Measurements from ENCODE around the gene DGCR8. TPM values are rescaled to one million over a fixed set of nuclear protein-coding genes. Genes with fewer than 3 reads are reported as not detected.
"Not testable (repeated sequence)": the region's sequence is repeated elsewhere in the genome, so short reads cannot be mapped to it uniquely, and the experiment has no call there.

Gene DGCR8
- total RNA-seq, 1 donor from 2014 or later: 40.9 TPM

DNA sequence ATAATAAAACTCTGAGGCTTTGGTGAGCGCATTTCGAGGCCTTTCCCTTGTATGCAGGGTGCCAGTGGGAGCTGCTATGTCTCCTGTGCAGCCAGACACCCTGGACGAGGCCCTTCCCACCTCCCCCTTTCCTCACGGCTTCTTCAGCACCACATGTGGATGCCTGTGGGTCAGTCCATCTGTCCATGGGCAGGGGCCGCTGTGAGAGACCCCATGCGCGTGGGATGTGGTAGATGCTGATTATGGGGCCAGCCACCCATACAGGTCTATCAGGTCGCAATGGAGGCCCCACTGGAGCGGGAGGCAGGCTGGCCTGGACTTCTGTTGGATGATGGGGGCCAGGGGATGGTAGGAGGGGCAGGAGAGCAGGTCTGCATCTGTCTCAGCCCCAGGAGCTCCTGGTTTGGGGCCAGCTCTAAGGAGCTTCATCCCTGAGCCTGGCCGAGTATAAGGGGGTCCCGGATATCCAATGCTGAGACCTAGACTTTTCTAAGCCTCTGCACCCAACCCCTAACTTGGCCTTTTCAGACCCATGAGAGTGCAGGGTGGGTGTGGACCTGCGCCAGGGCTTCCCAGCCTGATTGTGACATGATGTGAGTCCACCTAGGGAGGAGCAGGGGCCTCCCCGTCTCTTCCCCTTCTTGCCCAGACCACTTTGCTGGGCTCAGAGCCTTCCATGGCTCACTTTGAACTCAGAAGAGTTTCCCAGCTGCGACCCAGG is 14.0 kb upstream of the DGCR8 start:
- no peak for DNase-seq (ENCODE audit: extremely low read depth, low read depth, low spot score)

DNA sequence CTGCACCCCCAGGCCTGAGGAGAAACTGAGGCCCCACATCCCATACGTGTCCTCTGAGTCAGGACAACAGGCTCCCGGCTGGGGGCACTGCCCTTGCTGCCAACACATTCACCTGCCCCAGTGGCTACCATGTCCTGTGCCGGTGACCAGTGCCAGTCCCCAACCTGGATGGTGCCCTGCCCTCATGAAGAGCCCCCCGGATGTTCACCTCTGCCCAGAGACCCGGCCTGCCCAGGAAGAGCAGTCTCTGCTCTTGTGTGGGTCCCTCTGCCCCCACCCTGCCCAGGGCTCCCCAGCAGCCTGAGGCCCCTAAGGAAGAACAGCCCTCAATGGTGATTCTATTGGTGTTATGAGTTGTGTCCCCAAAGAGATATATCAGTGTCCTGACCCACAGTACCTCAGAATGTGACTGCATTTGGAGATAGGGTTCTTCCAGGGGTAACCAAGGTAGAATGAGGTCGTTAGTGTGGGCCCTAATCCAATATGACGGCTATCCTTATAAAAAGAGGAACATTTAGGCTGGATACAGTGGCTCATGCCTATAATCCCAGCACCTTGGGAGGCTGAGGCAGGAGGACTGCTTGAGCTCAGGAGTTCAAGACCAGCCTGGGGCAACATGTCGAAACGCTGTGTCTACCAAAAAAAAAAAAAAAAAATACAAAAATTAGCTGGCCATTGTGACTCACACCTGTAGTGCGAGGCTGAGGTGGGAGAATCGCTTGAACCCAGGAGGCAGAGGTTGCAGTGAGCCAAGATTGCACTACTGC is 13.2 kb upstream of the DGCR8 start:
- DNase-seq (ENCODE audit: extremely low read depth, low read depth, low spot score): no peak

DNA sequence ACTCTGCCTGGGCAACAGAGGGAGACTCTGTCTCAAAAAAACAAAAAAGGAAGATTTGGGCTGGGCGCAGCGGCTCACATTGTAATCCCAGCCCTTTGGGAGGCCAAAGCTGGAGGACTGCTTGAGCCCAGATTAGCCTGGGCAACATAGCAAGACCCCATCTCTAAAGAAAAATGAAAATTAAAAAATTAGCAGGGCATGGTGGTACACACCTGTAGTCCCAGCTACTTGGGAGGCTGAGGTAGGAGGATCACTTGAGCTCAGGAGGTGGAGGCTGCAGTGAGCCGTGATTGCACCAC is 12.7 kb upstream of the DGCR8 start:
- not testable (repeated sequence) for DNase-seq (ENCODE audit: extremely low read depth, low read depth, low spot score)

- DNase-seq (ENCODE audit: extremely low read depth, low read depth, low spot score): no peak
These were observed 11.4 kb upstream of the DGCR8 start for GRCh38 chr22:20068640-20069039.

GRCh38 chr22:20069331-20070042 is 10.6 kb upstream of the DGCR8 start:
- DNase-seq (ENCODE audit: extremely low read depth, low read depth, low spot score): no peak

DNA sequence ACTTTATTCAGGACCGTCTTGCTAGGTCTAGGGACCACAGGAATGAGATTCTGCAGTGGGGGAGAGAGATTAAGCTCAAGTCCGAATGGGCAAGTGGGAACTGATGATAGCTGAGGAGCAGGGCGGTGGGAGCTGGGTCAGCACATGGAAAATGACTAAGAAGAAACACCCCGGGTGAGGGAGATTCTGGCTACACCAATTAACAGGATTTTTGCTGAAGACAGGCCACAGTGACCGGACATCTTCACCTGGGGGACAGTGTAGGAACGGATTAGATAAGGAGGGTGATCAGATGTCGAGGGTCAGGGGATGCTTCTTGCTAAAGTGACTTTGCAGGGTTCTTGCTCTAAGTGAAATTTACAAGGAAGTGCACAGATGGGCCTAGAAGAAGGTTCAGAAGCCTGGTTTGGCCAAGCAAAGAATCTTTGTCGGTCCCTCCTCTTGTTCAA is 8.5 kb upstream of the DGCR8 start:
- DNase-seq (ENCODE audit: extremely low read depth, low read depth, low spot score): no peak

- no peak for DNase-seq (ENCODE audit: extremely low read depth, low read depth, low spot score)
These were observed 3.3 kb upstream of the DGCR8 start for GRCh38 chr22:20076627-20077172.

GRCh38 chr22:20080445-20080775 is 369 bp downstream of the DGCR8 start:
- no peak for DNase-seq (ENCODE audit: extremely low read depth, low read depth, low spot score)

GRCh38 chr22:20080776-20081654 is 974 bp downstream of the DGCR8 start:
- no peak for DNase-seq (ENCODE audit: extremely low read depth, low read depth, low spot score)

DNA sequence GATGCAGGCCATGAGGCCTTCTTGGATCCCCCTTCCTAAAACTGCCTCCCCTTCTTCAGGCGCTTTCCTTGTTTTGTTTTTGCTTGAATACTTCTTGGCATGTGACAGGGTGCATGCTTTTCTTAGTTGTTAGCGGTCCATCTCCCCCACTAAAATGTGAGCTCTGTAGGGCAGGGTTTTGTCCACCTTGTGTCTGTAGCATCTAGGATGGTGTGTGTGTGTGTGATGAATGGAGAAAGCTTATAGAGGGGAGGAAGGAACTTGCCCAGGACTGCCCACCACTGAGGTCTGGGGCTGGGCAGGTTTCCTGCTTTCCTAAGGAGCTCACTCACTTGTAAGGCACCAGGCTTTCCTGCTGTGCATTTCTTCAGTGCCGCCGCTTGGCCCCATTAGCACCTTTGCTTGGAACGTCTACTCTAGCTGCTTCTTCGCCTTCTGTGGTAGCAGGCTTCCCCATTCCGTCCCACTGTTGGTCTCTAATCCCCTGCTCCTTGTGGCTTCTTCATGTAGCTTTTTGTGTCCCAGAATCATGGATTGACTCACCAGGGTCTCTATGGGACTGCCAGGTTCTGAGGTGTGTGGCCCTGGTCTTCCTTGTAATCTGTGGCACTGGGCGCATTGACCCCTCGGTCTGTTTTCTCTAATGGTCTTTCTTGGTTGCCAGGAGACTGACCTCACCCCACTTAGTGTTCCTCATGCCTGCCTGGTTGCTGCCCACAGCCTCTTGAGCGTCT is 3.3 kb downstream of the DGCR8 start:
- no peak for DNase-seq (ENCODE audit: extremely low read depth, low read depth, low spot score)

DNA sequence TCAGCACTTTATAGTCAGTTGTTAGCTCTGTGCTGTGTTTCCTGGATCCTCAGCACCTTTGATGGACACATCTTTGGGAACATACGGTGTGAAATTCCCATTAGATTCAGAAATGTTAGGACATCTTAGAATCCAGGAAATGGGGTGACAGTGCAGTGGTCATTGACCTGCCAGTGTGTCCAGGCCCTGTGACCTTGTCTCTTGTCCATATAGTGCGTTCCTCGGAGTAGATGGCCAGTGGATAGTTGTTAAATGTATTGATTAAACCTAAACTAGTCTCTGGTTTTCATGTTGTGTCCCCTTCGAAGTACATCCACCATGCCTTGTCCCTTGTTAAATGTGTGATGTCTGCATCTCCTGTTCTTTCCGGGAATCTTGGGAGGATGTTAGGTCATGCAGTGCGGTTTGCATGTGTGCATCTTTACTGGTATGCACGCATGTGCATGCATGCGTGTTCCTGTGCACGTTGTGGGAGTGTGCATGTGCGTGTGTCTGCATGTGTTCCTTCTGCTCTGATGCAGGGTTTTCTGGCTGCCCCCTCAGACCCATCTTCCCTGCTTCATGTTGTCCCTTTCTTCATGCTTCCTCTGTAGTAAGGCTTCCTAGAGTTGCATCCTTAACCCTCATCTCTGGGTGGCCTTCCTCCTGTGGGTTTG is 4.0 kb downstream of the DGCR8 start:
- no peak for DNase-seq (ENCODE audit: extremely low read depth, low read depth, low spot score)

GRCh38 chr22:20084547-20085413 is 4.7 kb downstream of the DGCR8 start:
- no peak for DNase-seq (ENCODE audit: extremely low read depth, low read depth, low spot score)

DNA sequence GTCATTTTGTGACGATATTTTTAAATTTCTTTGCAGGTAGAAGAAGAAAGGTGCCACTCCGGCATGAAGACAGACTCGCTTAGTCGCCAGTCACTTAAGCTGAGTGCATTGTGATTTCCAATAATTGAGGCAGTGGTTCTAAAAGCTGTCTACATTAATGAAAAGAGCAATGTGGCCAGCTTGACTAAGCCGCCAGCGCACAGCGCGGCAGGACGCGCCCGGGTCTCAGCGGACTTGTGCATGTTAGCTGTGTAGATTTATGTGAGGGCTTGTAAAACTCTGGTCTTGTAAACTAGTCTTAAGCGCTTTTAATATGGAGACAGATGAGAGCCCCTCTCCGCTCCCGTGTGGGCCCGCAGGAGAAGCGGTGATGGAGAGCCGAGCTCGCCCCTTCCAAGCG is 5.6 kb downstream of the DGCR8 start:
- no peak for DNase-seq (ENCODE audit: extremely low read depth, low read depth, low spot score)

- no peak for DNase-seq (ENCODE audit: extremely low read depth, low read depth, low spot score)
These were observed 6.1 kb downstream of the DGCR8 start for GRCh38 chr22:20086101-20086599.

- no peak for DNase-seq (ENCODE audit: extremely low read depth, low read depth, low spot score)
These were observed 6.7 kb downstream of the DGCR8 start for GRCh38 chr22:20086763-20087162.

DNA sequence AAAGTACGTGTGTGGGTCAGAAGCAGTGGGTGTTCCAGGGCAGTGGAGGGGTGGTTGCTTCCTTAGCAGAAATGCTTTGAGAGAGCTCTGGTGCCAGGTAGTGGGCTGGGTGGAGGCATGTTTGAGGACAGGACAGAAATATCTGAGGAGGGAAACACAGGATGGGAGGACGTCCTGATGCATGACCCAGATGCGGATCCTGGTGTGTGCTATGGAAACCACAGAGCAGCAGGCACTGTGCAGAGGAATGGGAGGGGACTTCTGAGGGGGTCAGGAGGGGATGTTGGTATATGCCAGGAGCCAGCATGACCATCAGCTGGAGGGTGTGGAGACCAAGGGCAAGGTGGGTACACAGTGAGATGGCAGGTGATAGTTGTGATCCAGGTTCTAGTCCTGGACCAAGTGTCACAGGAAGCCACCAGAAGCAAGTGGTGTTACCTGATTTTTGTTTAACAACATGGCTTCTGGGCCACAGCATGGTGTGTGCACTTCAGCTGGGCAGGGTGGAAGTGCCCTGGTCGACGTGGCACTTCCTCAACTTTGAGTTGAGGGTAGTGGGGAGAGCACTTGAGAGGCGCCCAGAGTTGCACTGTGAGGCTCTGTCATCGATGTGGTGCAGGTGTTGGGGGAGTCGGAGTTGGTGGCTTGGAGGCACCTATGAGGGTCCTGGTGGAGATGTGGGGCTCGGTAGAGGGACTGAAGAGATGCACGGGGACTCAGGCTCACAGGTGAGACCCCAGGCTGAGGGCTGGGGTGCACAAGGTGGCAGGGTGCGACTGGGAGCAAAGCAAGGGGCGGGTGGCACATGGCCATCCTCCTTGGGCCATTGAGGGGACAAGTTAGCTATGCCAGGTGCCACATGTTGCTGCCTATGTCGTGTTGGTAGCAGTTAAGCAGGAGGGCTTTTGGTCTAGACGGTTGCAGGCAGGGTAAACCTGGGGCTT is 7.5 kb downstream of the DGCR8 start:
- no peak for DNase-seq (ENCODE audit: extremely low read depth, low read depth, low spot score)

- DNase-seq (ENCODE audit: extremely low read depth, low read depth, low spot score): no peak
These were observed 8.2 kb downstream of the DGCR8 start for GRCh38 chr22:20088263-20088648.

Measured in glomerular endothelial cell (primary cell).